CD4-positive, CD25-positive, alpha-beta regulatory T cell (primary cell): Measurements from ENCODE around the gene RPS6KA5. TPM values are rescaled to one million over a fixed set of nuclear protein-coding genes. Genes with fewer than 3 reads are reported as not detected.
"Not testable (repeated sequence)": the region's sequence is repeated elsewhere in the genome, so short reads cannot be mapped to it uniquely, and the experiment has no call there.

Experiments used
- ATAC-seq, 2 donors: fragments of 150-1000 bp; cut with Tn5 transposase; one replicate each; pipeline ENCODE4 v1.10.0; 2021; ENCODE audit warnings: low read depth in 2 of 2, moderate number of reproducible peaks in 2 of 2, moderate library complexity in 1 of 2
- DNase-seq, 3 donors: peaks; one replicate each; pipeline versions ENCODE4 v3.0.0 to v3.0.0-alpha.2; 2012 to 2022; ENCODE audit warnings: mixed read lengths in 1 of 3
- H3K27ac ChIP-seq: one replicate; pipeline ENCODE4 v1.7.0; 2013; ENCODE audit warnings: mild to moderate bottlenecking, low read length; ENCODE audit not compliant: insufficient read depth, poor library complexity, severe bottlenecking
- H3K27me3 ChIP-seq: one replicate; pipeline ENCODE4 v1.7.0; 2013; ENCODE audit warnings: low read length; ENCODE audit not compliant: control insufficient read depth, insufficient read depth
- H3K36me3 ChIP-seq: one replicate; pipeline ENCODE4 v1.7.0; 2013; ENCODE audit warnings: mild to moderate bottlenecking, low read length, moderate library complexity; ENCODE audit not compliant: control insufficient read depth, insufficient read depth
- H3K4me1 ChIP-seq: 2 replicates; pipeline ENCODE4 v1.7.0; 2013; ENCODE audit warnings: mild to moderate bottlenecking, low read length; ENCODE audit not compliant: insufficient read depth, control insufficient read depth, poor library complexity, severe bottlenecking
- H3K4me3 ChIP-seq: one replicate; pipeline ENCODE4 v1.7.0; 2013; ENCODE audit warnings: low read depth, mild to moderate bottlenecking, low read length, moderate library complexity
- H3K9me3 ChIP-seq, 2 experiments: 1 replicate in 1 of 2; 2 replicates in 1 of 2; pipeline ENCODE4 v1.7.0; 2013; ENCODE audit warnings: low read length in 2 of 2, mild to moderate bottlenecking in 1 of 2, moderate library complexity in 1 of 2; ENCODE audit not compliant: control insufficient read depth in 2 of 2
- H3K27ac Mint-ChIP-seq, 3 donors: one replicate each; pipeline ENCODE4 v1.8.0; 2020 to 2022; ENCODE audit warnings: mild to moderate bottlenecking in 3 of 3, mixed read lengths in 3 of 3, moderate library complexity in 2 of 3
- H3K27me3 Mint-ChIP-seq: one replicate; pipeline ENCODE4 v1.8.0; 2022; ENCODE audit warnings: mild to moderate bottlenecking, mixed read lengths
- H3K36me3 Mint-ChIP-seq: one replicate; pipeline ENCODE4 v1.8.0; 2020; ENCODE audit warnings: mixed read lengths
- H3K4me1 Mint-ChIP-seq, 4 donors: one replicate each; pipeline ENCODE4 v1.8.0; 2020 to 2022; ENCODE audit warnings: mixed read lengths in 4 of 4, mild to moderate bottlenecking in 1 of 4
- H3K4me3 Mint-ChIP-seq, 4 donors: one replicate each; pipeline ENCODE4 v1.8.0; 2020 to 2022; ENCODE audit warnings: mild to moderate bottlenecking in 4 of 4, mixed read lengths in 4 of 4, moderate library complexity in 3 of 4
- H3K9me3 Mint-ChIP-seq, 7 donors: one replicate each; pipeline ENCODE4 v1.8.0; 2020 to 2022; ENCODE audit warnings: mixed read lengths in 7 of 7, mild to moderate bottlenecking in 3 of 7, moderate library complexity in 2 of 7
- polyA plus RNA-seq, 4 donors: library from polyadenylated mRNA; unstranded; fragments of 300-500 nt; fragmentation: Illumina TruSeq; gene quantifications; one replicate each; pipeline ENCODE4 v1.2.3, GENCODE V29; 2021
- total RNA-seq: library from RNA; stranded (reverse); gene quantifications from one replicate; pipeline ENCODE4 v1.2.3, GENCODE V29; 2022

RPS6KA5 gene
- total and polyA plus RNA-seq, 5 donors from 2014 or later, result 20.9 to 38.2 (median 25.7) TPM

DNA sequence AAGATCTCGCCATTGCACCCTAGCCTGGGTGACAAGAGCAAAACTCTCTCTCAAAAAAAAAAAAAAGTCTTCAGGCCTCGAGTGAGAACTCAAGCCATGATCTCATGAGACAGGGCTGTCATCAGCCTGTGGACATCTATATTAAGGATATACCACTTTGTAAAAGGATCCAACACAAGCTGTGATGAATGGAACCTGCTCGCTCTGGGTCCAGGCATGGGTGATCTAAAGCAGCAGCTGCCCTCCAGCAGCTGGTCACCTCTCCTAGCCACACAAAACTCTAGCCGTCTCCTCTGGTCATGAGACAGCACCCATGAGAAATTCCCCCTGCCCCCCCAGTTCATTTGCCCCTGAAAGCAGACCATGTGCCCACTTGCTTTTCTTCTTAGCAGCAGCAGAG lies 34.3 kb upstream of the RPS6KA5 start:
- Histone ChIP-seq H3K4me3 (no peak overlapping the region), H3K36me3 (no peaks in the 10 kb centered on the region), H3K27ac (no peak overlapping the region), H3K27me3 (no peaks in the 10 kb centered on the region), H3K9me3 (no peaks in the 10 kb centered on the region), H3K4me1 (peaks cover 3% of the 10 kb centered on the region)
- Mint-ChIP-seq H3K27ac (no peak overlapping the region), H3K36me3 (no peaks in the 10 kb centered on the region), H3K4me1 (peaks cover 4 to 12% (median 10%) of the 10 kb centered on the region in 4 donors), H3K4me3 (no peak overlapping the region), H3K9me3 (no peaks in the 10 kb centered on the region), H3K27me3 (no peaks in the 10 kb centered on the region)
- no peak for ATAC-seq
- no peak for DNase-seq

- not testable (repeated sequence) for H3K4me3 ChIP-seq, H3K27ac ChIP-seq, H3K4me3 Mint-ChIP-seq, H3K27me3 Mint-ChIP-seq, H3K9me3 ChIP-seq, H3K4me1 Mint-ChIP-seq, H3K36me3 Mint-ChIP-seq, DNase-seq, ATAC-seq, H3K4me1 ChIP-seq, H3K9me3 Mint-ChIP-seq, H3K27me3 ChIP-seq, H3K36me3 ChIP-seq
- H3K27ac Mint-ChIP-seq, result peak overlapping the region in 1 of 3 donors; percentile 60
These were observed 33.5 kb upstream of the RPS6KA5 start for GRCh38 chr14:91093743-91094472.

DNA sequence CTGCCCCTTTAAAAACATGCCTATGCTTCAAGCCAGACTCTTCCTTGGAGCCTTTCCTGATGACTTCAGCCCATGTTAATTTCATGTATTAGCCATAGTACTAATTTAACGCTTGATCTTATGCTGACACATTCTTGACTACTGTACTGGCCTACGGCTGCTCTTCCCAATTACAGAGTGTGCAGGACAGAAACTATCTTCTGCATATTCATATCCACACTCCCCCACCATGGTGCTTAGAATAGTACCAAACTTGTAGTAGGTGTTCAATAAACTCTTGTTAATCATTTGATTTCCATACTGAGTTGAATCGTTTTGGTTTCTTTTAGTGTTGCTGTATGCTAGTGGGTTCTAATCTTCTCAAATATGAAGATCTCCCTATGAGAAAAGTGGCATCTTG lies 31.6 kb upstream of the RPS6KA5 start:
- ATAC-seq (no peak), DNase-seq (no peak)
- H3K4me3 Mint-ChIP-seq, result no peak overlapping the region
- Histone ChIP-seq H3K9me3 (no peaks in the 10 kb centered on the region), H3K27me3 (no peaks in the 10 kb centered on the region), H3K36me3 (no peaks in the 10 kb centered on the region), H3K4me3 (no peak overlapping the region), H3K4me1 (no peaks in the 10 kb centered on the region), H3K27ac (no peak overlapping the region)
- H3K27me3 Mint-ChIP-seq, result peaks cover 8% of the 10 kb centered on the region
- no peaks in the 10 kb centered on the region for H3K36me3 Mint-ChIP-seq
- peaks cover 5 to 11% (median 9%) of the 10 kb centered on the region in 4 donors for H3K4me1 Mint-ChIP-seq
- H3K27ac Mint-ChIP-seq, result no peak overlapping the region
- no peaks in the 10 kb centered on the region for H3K9me3 Mint-ChIP-seq

- no peak overlapping the region for H3K4me3 Mint-ChIP-seq
- Histone ChIP-seq H3K27ac (no peak overlapping the region), H3K36me3 (no peaks in the 10 kb centered on the region), H3K9me3 (no peaks in the 10 kb centered on the region), H3K27me3 (no peaks in the 10 kb centered on the region), H3K4me1 (no peaks in the 10 kb centered on the region), H3K4me3 (no peak overlapping the region)
- peaks cover 5 to 13% (median 9%) of the 10 kb centered on the region in 4 donors for H3K4me1 Mint-ChIP-seq
- peaks cover 11% of the 10 kb centered on the region for H3K27me3 Mint-ChIP-seq
- no peak overlapping the region for H3K27ac Mint-ChIP-seq
- no peaks in the 10 kb centered on the region for H3K36me3 Mint-ChIP-seq
- ATAC-seq (no peak), DNase-seq (no peak)
- no peaks in the 10 kb centered on the region for H3K9me3 Mint-ChIP-seq
These were observed 30.3 kb upstream of the RPS6KA5 start for GRCh38 chr14:91090743-91091142.

GRCh38 chr14:91089958-91090535 lies 29.6 kb upstream of the RPS6KA5 start:
- Histone ChIP-seq H3K36me3 (no peaks in the 10 kb centered on the region), H3K4me3 (no peak overlapping the region), H3K9me3 (no peaks in the 10 kb centered on the region), H3K27me3 (no peaks in the 10 kb centered on the region), H3K4me1 (no peaks in the 10 kb centered on the region), H3K27ac (no peak overlapping the region)
- ATAC-seq, result no peak
- Mint-ChIP-seq H3K4me3 (no peak overlapping the region), H3K9me3 (peaks cover 0 to 2% (median 0%) of the 10 kb centered on the region in 7 donors), H3K27me3 (peaks cover 11% of the 10 kb centered on the region), H3K27ac (no peak overlapping the region), H3K4me1 (peaks cover 5 to 15% (median 9%) of the 10 kb centered on the region in 4 donors), H3K36me3 (no peaks in the 10 kb centered on the region)
- no peak for DNase-seq

DNA sequence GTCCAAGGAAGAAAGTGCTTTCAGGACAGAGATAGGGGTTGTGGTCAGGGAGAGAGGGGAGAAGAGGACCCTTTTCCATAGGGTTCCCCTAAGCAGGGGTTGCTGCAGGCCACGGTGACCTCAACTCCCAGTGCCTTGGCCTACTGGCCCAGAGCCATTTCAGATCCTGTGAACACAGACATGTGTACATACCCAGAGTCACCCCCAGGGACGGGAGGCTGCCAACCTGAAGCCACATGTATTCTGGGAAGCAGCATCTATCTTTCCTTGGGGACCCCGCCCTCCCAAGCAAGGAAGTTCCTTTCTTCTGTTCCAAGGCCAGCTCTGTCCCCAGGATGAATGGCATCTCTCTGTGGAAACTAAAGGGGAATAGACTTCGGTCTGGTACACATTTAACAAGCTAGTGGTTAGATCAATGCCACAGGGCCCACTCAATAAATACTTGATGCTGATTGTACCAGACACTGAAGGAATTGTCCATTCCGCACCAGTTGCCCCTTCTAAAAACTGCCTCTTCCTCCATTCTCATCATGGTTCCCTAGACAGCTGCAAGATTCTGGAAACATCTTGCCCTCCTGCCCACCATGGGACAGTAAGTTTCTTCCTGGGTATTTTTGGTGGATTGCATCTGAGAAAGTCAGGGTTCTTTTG lies 28.3 kb upstream of the RPS6KA5 start:
- Histone ChIP-seq H3K4me3 (no peak overlapping the region), H3K36me3 (no peaks in the 10 kb centered on the region), H3K27ac (no peak overlapping the region), H3K4me1 (no peaks in the 10 kb centered on the region), H3K9me3 (no peaks in the 10 kb centered on the region), H3K27me3 (no peaks in the 10 kb centered on the region)
- ATAC-seq, result no peak
- no peak for DNase-seq
- no peaks in the 10 kb centered on the region for H3K36me3 Mint-ChIP-seq
- peaks cover 15% of the 10 kb centered on the region for H3K27me3 Mint-ChIP-seq
- peaks cover 0 to 2% (median 0%) of the 10 kb centered on the region in 7 donors for H3K9me3 Mint-ChIP-seq
- peaks cover 5 to 17% (median 11%) of the 10 kb centered on the region in 4 donors for H3K4me1 Mint-ChIP-seq
- no peak overlapping the region for H3K4me3 Mint-ChIP-seq
- no peak overlapping the region for H3K27ac Mint-ChIP-seq

DNA sequence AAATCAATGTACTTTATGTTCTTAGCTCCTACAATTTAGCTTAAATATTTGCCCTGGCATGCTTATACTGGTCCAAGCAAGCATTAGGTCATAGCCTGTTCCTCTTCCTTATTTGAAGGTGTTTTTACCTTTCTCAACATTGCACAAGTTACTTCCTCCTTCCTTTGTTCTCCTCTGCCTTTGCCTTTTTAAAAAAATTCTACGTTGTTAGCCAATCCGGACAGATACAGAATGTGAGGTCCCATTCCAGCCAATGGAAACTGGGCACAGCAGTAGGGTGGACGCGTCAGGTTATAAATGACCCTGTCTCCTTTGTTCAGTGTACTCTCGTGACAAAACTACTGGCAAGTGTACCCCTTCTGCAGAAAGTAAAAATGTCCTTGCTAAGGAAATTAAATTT lies 27.0 kb upstream of the RPS6KA5 start:
- not testable (repeated sequence) for ATAC-seq, H3K4me1 ChIP-seq, H3K27me3 ChIP-seq, H3K27ac ChIP-seq, H3K4me3 Mint-ChIP-seq, H3K36me3 ChIP-seq, H3K36me3 Mint-ChIP-seq, H3K9me3 Mint-ChIP-seq, H3K9me3 ChIP-seq, DNase-seq, H3K4me3 ChIP-seq
- Mint-ChIP-seq H3K27ac (peak overlapping the region in 2 of 3 donors; percentile 1 to 2), H3K27me3 (peaks cover 15% of the 10 kb centered on the region), H3K4me1 (peaks cover 5 to 17% (median 11%) of the 10 kb centered on the region in 4 donors)
